Activated naive CD8-positive, alpha-beta T cell treated with anti-CD3 and anti-CD28 coated beads, Interleukin-2, amount 50 U/mL, for 16 hours (primary cell): Measurements from ENCODE around the gene SLC49A3.
"Not testable (repeated sequence)": the region's sequence is repeated elsewhere in the genome, so short reads cannot be mapped to it uniquely, and the experiment has no call there.

ENCODE experiments used
- DNase-seq: peaks from one replicate; pipeline ENCODE4 v3.0.0-alpha.2; 2020; ENCODE audit warnings: low read depth, low spot score

Gene SLC49A3

GRCh38 chr4:703336-704197, 14.6 kb upstream of the SLC49A3 start:
- DNase-seq, result no peak

- no peak for DNase-seq
These were observed 13.7 kb upstream of the SLC49A3 start for GRCh38 chr4:702618-703048.

GRCh38 chr4:700587-701264, 11.8 kb upstream of the SLC49A3 start:
- DNase-seq, result no peak

GRCh38 chr4:699816-700580, 11.0 kb upstream of the SLC49A3 start:
- DNase-seq, result no peak

- DNase-seq, result not testable (repeated sequence)
These were observed 5.5 kb upstream of the SLC49A3 start for GRCh38 chr4:694341-694940.

- no peak for DNase-seq
These were observed 4.0 kb upstream of the SLC49A3 start for GRCh38 chr4:692771-693554.

- no peak for DNase-seq
These were observed 772 bp upstream of the SLC49A3 start for GRCh38 chr4:689723-690122.

GRCh38 chr4:687971-688853, 739 bp downstream of the SLC49A3 start:
- DNase-seq, result no peak

GRCh38 chr4:687048-687970, 1.6 kb downstream of the SLC49A3 start:
- DNase-seq, result no peak

GRCh38 chr4:686413-687040, 2.4 kb downstream of the SLC49A3 start:
- DNase-seq, result no peak

- DNase-seq, result no peak
These were observed 3.1 kb downstream of the SLC49A3 start for GRCh38 chr4:685679-686412.

- no peak for DNase-seq
These were observed 4.2 kb downstream of the SLC49A3 start for GRCh38 chr4:684623-685327.

- DNase-seq, result no peak
These were observed 4.8 kb downstream of the SLC49A3 start for GRCh38 chr4:683982-684622.

GRCh38 chr4:683247-683897, 5.6 kb downstream of the SLC49A3 start:
- no peak for DNase-seq

- no peak for DNase-seq
These were observed 6.3 kb downstream of the SLC49A3 start for GRCh38 chr4:682490-683172.
